K562 (cell line): ENCODE measurements around the gene NAA10. TPM values are rescaled to one million over a fixed set of nuclear protein-coding genes. Genes with fewer than 3 reads are reported as not detected.

Source experiments
- ATAC-seq: fragments of 200-7000 bp; cut with Tn5 transposase; 3 replicates; pipeline ENCODE4 v1.9.1; 2020; ENCODE audit warnings: moderate library complexity
- BruUV-seq: library from RNA; stranded (reverse); fragments of 400-500 nt; replicated peaks from 2 replicates; lab custom pipeline; 2021; lab: Mats Ljungman, UMichigan
- CTCF ChIA-PET: fragments of 300-600 bp; formaldehyde crosslinking; extraction: SDS; loops from one replicate; lab custom pipeline; 2021; ENCODE audit warnings: low intra/inter-chr PET ratio; lab: Yijun Ruan, JAX
- POLR2A ChIA-PET: fragments of 300-600, 350-650 bp; sonication (Branson Sonifier 250); formaldehyde crosslinking; extraction: SDS; loops from one replicate; lab custom pipeline; 2021; ENCODE audit warnings: antibody characterized with exemption, inconsistent platforms; lab: Yijun Ruan, JAX
- DNase-seq, 4 experiments: peaks; one replicate each; pipeline versions ENCODE4 v3.0.0 to v3.0.0-alpha.2; 2011 to 2018; ENCODE audit warnings: low spot score in 3 of 4, mixed read lengths in 3 of 4; ENCODE audit errors: extremely low read depth in 1 of 4
- FAIRE-seq: peaks from 2 replicates; lab custom pipeline; 2011; peaks lifted over from hg19 to GRCh38; lab: Jason Lieb, UNC
- H2AFZ ChIP-seq: 2 replicates; pipeline ENCODE4 v1.6.0; 2011; ENCODE audit warnings: low read depth, low read length, control low read depth, inconsistent platforms
- H3K27ac ChIP-seq: fragments of 200-600 bp; 3 replicates; pipeline ENCODE4 v1.8.0; 2011; ENCODE audit warnings: low read depth, mild to moderate bottlenecking, control low read depth, inconsistent platforms, low read length, moderate library complexity, mixed read lengths; ENCODE audit errors: extremely low read depth
- H3K27me3 ChIP-seq, 2 experiments: fragments of 300-600 bp in 1 of 2; 2 replicates in 1 of 2; 3 replicates in 1 of 2; pipeline versions ENCODE4 v1.6.0 to v1.8.0; 2011; ENCODE audit warnings: inconsistent platforms in 2 of 2, low read length in 2 of 2, mild to moderate bottlenecking in 1 of 2, mixed read lengths in 1 of 2, moderate library complexity in 1 of 2; ENCODE audit not compliant: control insufficient read depth in 2 of 2, insufficient read depth in 2 of 2
- H3K36me3 ChIP-seq: fragments of 300-600 bp; 3 replicates; pipeline ENCODE4 v1.8.0; 2011; ENCODE audit warnings: mild to moderate bottlenecking, low read length, inconsistent platforms; ENCODE audit not compliant: control insufficient read depth, insufficient read depth
- H3K4me1 ChIP-seq, 2 experiments: fragments of 200-600 bp in 1 of 2; replicated peaks in 1 of 2; 2 replicates in 1 of 2; 3 replicates in 1 of 2; pipeline versions ENCODE4 v1.5.1 to v1.8.0; 2011; ENCODE audit warnings: inconsistent platforms in 2 of 2, low read length in 2 of 2, mild to moderate bottlenecking in 1 of 2, mixed read lengths in 1 of 2, moderate library complexity in 1 of 2; ENCODE audit not compliant: control insufficient read depth in 2 of 2, insufficient read depth in 2 of 2
- H3K4me2 ChIP-seq: 2 replicates; pipeline ENCODE4 v1.6.1; 2011; ENCODE audit warnings: low read length, control low read depth, inconsistent platforms, mixed read lengths; ENCODE audit not compliant: insufficient read depth
- H3K4me3 ChIP-seq: fragments of 200-600 bp; sonication (generic), shearing (Covaris generic); 2 replicates; pipeline ENCODE4 v1.5.1; 2016; ENCODE audit warnings: control low read depth, inconsistent platforms
- H3K79me2 ChIP-seq: fragments of 200-600 bp; 3 replicates; pipeline ENCODE4 v1.8.0; 2011; ENCODE audit warnings: low read length, inconsistent platforms; ENCODE audit not compliant: control insufficient read depth, insufficient read depth
- H3K9ac ChIP-seq, 2 experiments: 2 replicates each; pipeline versions ENCODE4 v1.6.0 to v1.6.1; 2011; ENCODE audit warnings: low read depth in 2 of 2, low read length in 2 of 2, control low read depth in 1 of 2, inconsistent platforms in 1 of 2, mild to moderate bottlenecking in 1 of 2, mixed read lengths in 1 of 2; ENCODE audit not compliant: insufficient read depth in 1 of 2
- H3K9me1 ChIP-seq: one replicate; pipeline ENCODE4 v1.6.0; 2011; ENCODE audit warnings: inconsistent platforms, mild to moderate bottlenecking, low read length, moderate library complexity; ENCODE audit not compliant: control insufficient read depth, insufficient read depth
- H3K9me3 ChIP-seq: replicated peaks from 2 replicates; pipeline ENCODE4 v1.5.1; 2011; ENCODE audit warnings: low read depth, low read length, inconsistent platforms; ENCODE audit not compliant: control insufficient read depth, insufficient read depth
- H4K20me1 ChIP-seq: replicated peaks from 2 replicates; pipeline ENCODE4 v1.6.1; 2011; ENCODE audit warnings: low read length, inconsistent platforms, mixed read lengths; ENCODE audit not compliant: control insufficient read depth, insufficient read depth
- ELF4 ChIP-seq: fragments of 450-650 bp; formaldehyde crosslinking; IDR thresholded peaks from 2 replicates; pipeline ENCODE4 v1.4.0; 2022; ENCODE audit warnings: missing genetic modification characterization
- HNRNPL ChIP-seq: fragments of 200-400 bp; formaldehyde crosslinking; IDR thresholded peaks from 2 replicates; pipeline ENCODE4 v1.6.1; 2017; ENCODE audit warnings: low read depth, mild to moderate bottlenecking, low read length
- IFI16 ChIP-seq: fragments of 250-450 bp; sonication (Bioruptor Pico); IDR thresholded peaks from 2 replicates; pipeline ENCODE4 v2.1.2; 2022; ENCODE audit warnings: mild to moderate bottlenecking, inconsistent platforms
- LEF1 ChIP-seq: fragments of 450-650 bp; IDR thresholded peaks from 2 replicates; pipeline ENCODE4 v1.6.1; 2016; ENCODE audit warnings: mild to moderate bottlenecking
- TAL1 ChIP-seq: fragments of 450-650 bp; IDR thresholded peaks from 2 replicates; pipeline ENCODE4 v1.6.1; 2016; ENCODE audit warnings: mild to moderate bottlenecking
- XRCC5 ChIP-seq: fragments of 200-400 bp; formaldehyde crosslinking; IDR thresholded peaks from 2 replicates; pipeline ENCODE4 v1.6.1; 2017; ENCODE audit warnings: low read depth, mild to moderate bottlenecking, low read length
- ZNF717 ChIP-seq: fragments of 250-450 bp; sonication (Bioruptor Pico); IDR thresholded peaks from 2 replicates; pipeline ENCODE4 v1.5.0; 2021
- ZSCAN29 ChIP-seq: fragments of 450-650 bp; IDR thresholded peaks from 2 replicates; pipeline ENCODE4 v1.6.1; 2017
- WGBS: fragments of 100-300 bp; shearing (Covaris generic); methylation state at CpG from one replicate; pipeline ENCODE4 v1.1.6; 2016; ENCODE audit warnings: low coverage, mixed read lengths; ENCODE audit not compliant: insufficient coverage; ENCODE audit errors: missing lambda C conversion rate; 5-methylcytosine and 5-hydroxymethylcytosine counted together
- in situ Hi-C: fragments of 300-500 bp; cut with MboI; formaldehyde crosslinking; loops from 4 replicates; pipeline ENCODE4 v1.15.0; 2018; ENCODE audit warnings: inconsistent platforms, mixed read lengths
- intact Hi-C: fragments of 100-400 bp; cut with micrococcal nuclease; formaldehyde crosslinking; loops from 2 replicates; pipeline ENCODE4 v1.14.2; 2022
- polyA plus RNA-seq, 8 experiments: library from polyadenylated mRNA; depleted of rRNA in 4 of 8; stranded (reverse) in 5 of 8; unstranded in 3 of 8; fragments of >200 nt; fragmentation: Nextera tagmentation in 2 of 8; fragmentation: Illumina TruSeq in 1 of 8; extraction: Ambion mirVana in 2 of 8; extraction: Trizol in 1 of 8; gene quantifications; 2 replicates each; pipeline versions ENCODE4 v1.2.1 to v1.2.3, GENCODE V29; 2011 to 2014; ENCODE audit warnings: inconsistent platforms in 1 of 8, missing spikeins in 1 of 8
- total RNA-seq, 7 experiments: library from RNA; depleted of rRNA in 6 of 7; stranded (reverse); fragments of >200 nt in 6 of 7; fragmentation: Illumina TruSeq in 2 of 7; extraction: Trizol in 2 of 7; gene quantifications; 2 replicates each; pipeline versions ENCODE4 v1.2.1 to v1.2.3, GENCODE V29; 2011 to 2021; ENCODE audit warnings: low replicate concordance in 1 of 7
- TF ChIP-seq, protein P1 (sequence below): fragments of 200-400 bp; formaldehyde crosslinking; IDR thresholded peaks from 2 replicates; pipeline ENCODE4 v1.6.1; 2017; ENCODE audit warnings: mild to moderate bottlenecking, low read depth, low read length, moderate library complexity

Gene NAA10
- total and polyA plus RNA-seq, 9 of the 15 experiments (the other 6 are each of a cell fraction or from before 2014, with no cell fraction given), result 11.1 to 250 (median 134) TPM

DNA sequence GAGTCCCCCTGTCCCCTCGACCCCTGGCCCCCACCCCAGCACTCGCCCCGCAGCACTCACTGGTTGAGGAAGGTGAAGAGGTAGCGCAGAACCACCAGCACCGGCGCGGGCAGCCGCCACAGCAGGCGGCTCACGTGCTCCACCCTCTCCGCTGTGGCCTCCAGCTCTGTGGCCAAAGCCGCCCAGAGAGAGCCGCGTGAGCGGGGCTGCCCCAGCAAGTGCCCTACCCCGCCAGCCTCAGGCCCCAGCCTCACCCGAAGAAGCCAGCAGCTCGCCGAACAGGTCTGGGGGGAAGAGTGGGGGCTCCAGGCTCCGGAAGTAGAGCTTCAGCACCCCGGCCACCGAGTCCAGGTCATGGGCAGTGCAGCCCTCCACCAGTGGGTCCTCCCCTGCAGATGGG, 24.4 kb downstream of the NAA10 start:
- no peak for FAIRE-seq
- Histone ChIP-seq H3K4me2 (no peak overlapping the region), H3K9ac (no peak overlapping the region), H3K9me3 (no peaks in the 10 kb centered on the region), H3K9me1 (no peaks in the 10 kb centered on the region), H4K20me1 (peaks cover 5% of the 10 kb centered on the region; the same call in 1 of the 2 replicates), H3K4me1 (peaks cover 0 to 54% of the 10 kb centered on the region in 2 experiments; a peak in 3 of 5 replicates), H3K27ac (no peak overlapping the region), H3K36me3 (peaks cover 18% of the 10 kb centered on the region; the same call in 2 of the 3 replicates), H2AFZ (no peak overlapping the region), H3K4me3 (no peak overlapping the region), H3K79me2 (no peaks in the 10 kb centered on the region), H3K27me3 (no peaks in the 10 kb centered on the region)
- BruUV-seq, result no TSS peak
- intact Hi-C loops, result no loop called here
- 100% methylated on average over 4 of the region's 22 CpGs for WGBS
- ChIA-PET CTCF (no interaction called here), POLR2A (interaction anchor here (0.6 to 1.2 kb wide), 2 partner anchors 15 to 32 kb away, joined by 3 read pairs; no protein-coding TSS in a partner anchor)
- in situ Hi-C loops, result no loop called here
- no peak for TF ChIP-seq LEF1
- no peak for TF ChIP-seq TAL1
- no peak for TF ChIP-seq XRCC5
- TF ChIP-seq IFI16 (CRISPR knock-in tag), result no peak
- no peak for TF ChIP-seq ZSCAN29
- no peak for TF ChIP-seq ZNF717 (CRISPR knock-in tag)
- peak; percentile 5; the same call in 1 of the 2 replicates for TF ChIP-seq HNRNPL
- no peak for TF ChIP-seq ELF4
- TF ChIP-seq, protein P1, sequence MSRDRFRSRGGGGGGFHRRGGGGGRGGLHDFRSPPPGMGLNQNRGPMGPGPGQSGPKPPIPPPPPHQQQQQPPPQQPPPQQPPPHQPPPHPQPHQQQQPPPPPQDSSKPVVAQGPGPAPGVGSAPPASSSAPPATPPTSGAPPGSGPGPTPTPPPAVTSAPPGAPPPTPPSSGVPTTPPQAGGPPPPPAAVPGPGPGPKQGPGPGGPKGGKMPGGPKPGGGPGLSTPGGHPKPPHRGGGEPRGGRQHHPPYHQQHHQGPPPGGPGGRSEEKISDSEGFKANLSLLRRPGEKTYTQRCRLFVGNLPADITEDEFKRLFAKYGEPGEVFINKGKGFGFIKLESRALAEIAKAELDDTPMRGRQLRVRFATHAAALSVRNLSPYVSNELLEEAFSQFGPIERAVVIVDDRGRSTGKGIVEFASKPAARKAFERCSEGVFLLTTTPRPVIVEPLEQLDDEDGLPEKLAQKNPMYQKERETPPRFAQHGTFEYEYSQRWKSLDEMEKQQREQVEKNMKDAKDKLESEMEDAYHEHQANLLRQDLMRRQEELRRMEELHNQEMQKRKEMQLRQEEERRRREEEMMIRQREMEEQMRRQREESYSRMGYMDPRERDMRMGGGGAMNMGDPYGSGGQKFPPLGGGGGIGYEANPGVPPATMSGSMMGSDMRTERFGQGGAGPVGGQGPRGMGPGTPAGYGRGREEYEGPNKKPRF, result no peak
- no peak for DNase-seq
- ATAC-seq, result no peak
